A673 (cell line): ENCODE measurements around the gene UBE3C. TPM values are rescaled to one million over a fixed set of nuclear protein-coding genes. Genes with fewer than 3 reads are reported as not detected.

Experiments
- BruUV-seq: library from RNA; stranded (reverse); fragments of 400-500 nt; replicated peaks from 2 replicates; lab custom pipeline; 2021; lab: Mats Ljungman, UMichigan
- CTCF ChIA-PET: fragments of 300-600 bp; sonication (Branson Sonifier 250); formaldehyde crosslinking; loops from one replicate; lab custom pipeline; 2022; ENCODE audit warnings: antibody characterized with exemption; lab: Charles Lee
- POLR2A ChIA-PET: fragments of 300-600 bp; sonication (Branson Sonifier 250); formaldehyde crosslinking; loops from one replicate; lab custom pipeline; 2022; ENCODE audit warnings: antibody characterized with exemption; ENCODE audit not compliant: low non-redundant PET; lab: Charles Lee
- DNase-seq: peaks from one replicate; pipeline ENCODE4 v3.0.0-alpha.2; 2015; ENCODE audit warnings: low spot score
- H3K27ac ChIP-seq: fragments of 200-600 bp; sonication (generic); 2 replicates; pipeline ENCODE4 v1.5.1; 2016; ENCODE audit warnings: mixed run types, low read depth, mild to moderate bottlenecking, mixed read lengths, antibody characterized with exemption, low read length; ENCODE audit not compliant: poor library complexity, severe bottlenecking
- H3K27me3 ChIP-seq: fragments of 200-600 bp; sonication (generic); replicated peaks from 2 replicates; pipeline ENCODE4 v1.6.1; 2017; ENCODE audit warnings: mixed run types, low read depth, mild to moderate bottlenecking, mixed read lengths, antibody characterized with exemption, low read length; ENCODE audit not compliant: insufficient read depth, poor library complexity
- H3K36me3 ChIP-seq: fragments of 200-600 bp; sonication (generic); 2 replicates; pipeline ENCODE4 v1.6.1; 2016; ENCODE audit warnings: mixed run types, mild to moderate bottlenecking, mixed read lengths, antibody characterized with exemption, low read length; ENCODE audit not compliant: insufficient read depth, poor library complexity, severe bottlenecking
- H3K4me1 ChIP-seq: fragments of 200-600 bp; sonication (generic); 2 replicates; pipeline ENCODE4 v1.6.1; 2017; ENCODE audit warnings: mixed run types, mild to moderate bottlenecking, mixed read lengths, antibody characterized with exemption, low read length; ENCODE audit not compliant: insufficient read depth, poor library complexity, severe bottlenecking
- H3K4me3 ChIP-seq: fragments of 200-600 bp; sonication (generic); 2 replicates; pipeline ENCODE4 v1.5.1; 2016; ENCODE audit warnings: low read depth, mixed run types, mild to moderate bottlenecking, mixed read lengths, low read length; ENCODE audit not compliant: poor library complexity, severe bottlenecking
- H3K9me3 ChIP-seq: fragments of 200-600 bp; sonication (generic); 2 replicates; pipeline ENCODE4 v1.6.1; 2016; ENCODE audit warnings: mixed run types, low read depth, mild to moderate bottlenecking, mixed read lengths, antibody characterized with exemption, low read length; ENCODE audit not compliant: poor library complexity, severe bottlenecking
- EZH2 ChIP-seq: fragments of 200-600 bp; sonication (generic); IDR thresholded peaks from 2 replicates; pipeline ENCODE4 v1.6.1; 2017; ENCODE audit warnings: borderline replicate concordance, low read depth, mild to moderate bottlenecking, mixed read lengths, antibody characterized with exemption, low read length; ENCODE audit not compliant: poor library complexity, severe bottlenecking
- intact Hi-C: fragments of 100-400 bp; cut with micrococcal nuclease; formaldehyde crosslinking; loops from one replicate; pipeline ENCODE4 v1.10.0; 2022; ENCODE audit not compliant: unreplicated experiment
- total RNA-seq: library from RNA; stranded (reverse); gene quantifications from 2 replicates; pipeline ENCODE4 v1.2.3, GENCODE V29; 2021
- TF ChIP-seq, protein P1 (sequence below): fragments of 300-800, 200-600 bp; sonication (generic); conservative IDR thresholded peaks from 2 replicates; pipeline ENCODE4 v1.5.1; 2017; ENCODE audit warnings: low read depth, mild to moderate bottlenecking, antibody characterized with exemption, low read length, moderate library complexity, mixed read lengths

Gene UBE3C
- total RNA-seq, 1 experiment from 2014 or later = 77.9 TPM

DNA sequence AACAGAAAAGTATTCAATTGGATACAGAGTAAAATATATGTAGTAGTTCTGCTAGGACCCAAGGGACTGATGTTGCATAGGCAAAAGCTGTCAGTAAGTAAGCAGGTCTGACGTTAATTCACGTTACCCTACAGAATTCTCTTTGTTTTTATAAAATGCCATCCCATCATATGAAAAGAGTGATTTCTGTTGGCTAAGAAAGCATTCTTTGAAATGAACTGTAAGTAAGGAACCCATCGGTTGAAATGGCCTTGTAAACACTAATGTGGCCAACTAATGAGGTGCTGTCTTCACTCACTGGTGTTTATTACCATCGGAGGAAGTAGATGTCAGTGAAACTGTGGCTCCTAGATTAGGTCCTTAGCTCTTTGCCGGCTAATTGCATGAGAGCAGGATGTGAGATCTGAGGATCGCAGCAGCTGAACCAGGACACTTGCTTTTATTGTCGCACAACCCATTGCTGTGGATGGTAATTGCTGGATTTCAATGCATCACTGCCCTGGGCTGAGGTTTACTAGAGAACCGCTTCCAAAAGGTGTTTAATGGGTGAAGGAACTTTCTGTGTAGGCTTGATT is 49.5 kb downstream of the UBE3C start:
- no TSS peak for BruUV-seq
- Histone ChIP-seq H3K4me3 (no peak overlapping the region), H3K36me3 (peaks cover 83% of the 10 kb centered on the region), H3K4me1 (no peaks in the 10 kb centered on the region), H3K27ac (no peak overlapping the region), H3K9me3 (no peaks in the 10 kb centered on the region), H3K27me3 (no peaks in the 10 kb centered on the region)
- intact Hi-C loops = no loop called here
- TF ChIP-seq, protein P1, sequence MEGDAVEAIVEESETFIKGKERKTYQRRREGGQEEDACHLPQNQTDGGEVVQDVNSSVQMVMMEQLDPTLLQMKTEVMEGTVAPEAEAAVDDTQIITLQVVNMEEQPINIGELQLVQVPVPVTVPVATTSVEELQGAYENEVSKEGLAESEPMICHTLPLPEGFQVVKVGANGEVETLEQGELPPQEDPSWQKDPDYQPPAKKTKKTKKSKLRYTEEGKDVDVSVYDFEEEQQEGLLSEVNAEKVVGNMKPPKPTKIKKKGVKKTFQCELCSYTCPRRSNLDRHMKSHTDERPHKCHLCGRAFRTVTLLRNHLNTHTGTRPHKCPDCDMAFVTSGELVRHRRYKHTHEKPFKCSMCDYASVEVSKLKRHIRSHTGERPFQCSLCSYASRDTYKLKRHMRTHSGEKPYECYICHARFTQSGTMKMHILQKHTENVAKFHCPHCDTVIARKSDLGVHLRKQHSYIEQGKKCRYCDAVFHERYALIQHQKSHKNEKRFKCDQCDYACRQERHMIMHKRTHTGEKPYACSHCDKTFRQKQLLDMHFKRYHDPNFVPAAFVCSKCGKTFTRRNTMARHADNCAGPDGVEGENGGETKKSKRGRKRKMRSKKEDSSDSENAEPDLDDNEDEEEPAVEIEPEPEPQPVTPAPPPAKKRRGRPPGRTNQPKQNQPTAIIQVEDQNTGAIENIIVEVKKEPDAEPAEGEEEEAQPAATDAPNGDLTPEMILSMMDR = no peak
- TF ChIP-seq EZH2 = no peak
- CTCF ChIA-PET = no interaction called here
- no peak for DNase-seq
- POLR2A ChIA-PET = no interaction called here

- intact Hi-C loops = no loop called here
- no peak for DNase-seq
- H3K36me3 ChIP-seq = peaks cover 79% of the 10 kb centered on the region
- no peak overlapping the region for H3K4me3 ChIP-seq
- H3K27me3 ChIP-seq = no peaks in the 10 kb centered on the region
- no peaks in the 10 kb centered on the region for H3K9me3 ChIP-seq
- H3K4me1 ChIP-seq = no peaks in the 10 kb centered on the region
- CTCF ChIA-PET = no interaction called here
- no TSS peak for BruUV-seq
- H3K27ac ChIP-seq = no peak overlapping the region
- POLR2A ChIA-PET = no interaction called here
- TF ChIP-seq, protein P1 = no peak
- no peak for TF ChIP-seq EZH2
Observed at GRCh38 chr7:157189405-157189804, 50.7 kb downstream of the UBE3C start.

DNA sequence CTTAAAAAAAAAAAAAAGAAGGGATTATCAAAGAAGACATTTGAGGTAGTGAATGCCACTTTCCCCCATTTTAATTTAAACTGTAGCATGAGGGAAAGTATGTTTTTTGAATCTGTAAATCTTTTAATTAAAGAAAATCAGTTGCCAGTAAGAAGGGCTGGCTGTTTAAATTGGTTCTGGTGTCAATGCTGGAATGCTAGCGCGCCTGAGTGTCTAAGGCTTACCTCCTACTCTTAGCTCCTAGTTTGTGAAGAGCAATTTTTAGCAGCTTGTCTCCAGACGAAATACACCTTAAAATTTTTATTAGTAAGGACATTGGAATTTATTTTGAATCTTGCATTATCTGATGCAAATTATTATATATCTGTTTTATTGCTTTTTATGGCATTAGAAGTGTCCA is 54.1 kb downstream of the UBE3C start:
- CTCF ChIA-PET = no interaction called here
- POLR2A ChIA-PET = no interaction called here

More for the DNA sequence above, 54.1 kb downstream of the UBE3C start:
- DNase-seq = no peak
- BruUV-seq = no TSS peak
- Histone ChIP-seq H3K4me3 (no peak overlapping the region), H3K4me1 (no peaks in the 10 kb centered on the region), H3K9me3 (no peaks in the 10 kb centered on the region), H3K27ac (no peak overlapping the region), H3K27me3 (no peaks in the 10 kb centered on the region), H3K36me3 (peaks cover 66% of the 10 kb centered on the region)
- TF ChIP-seq, protein P1 = no peak
- no peak for TF ChIP-seq EZH2
- intact Hi-C loops = no loop called here
